ENCODE data around the gene TLR7. TPM values are rescaled to one million over a fixed set of nuclear protein-coding genes. Genes with fewer than 3 reads are reported as not detected.

TLR7 gene
- total and polyA plus RNA-seq, 3 donors from 2014 or later, result 0.08 to 1.3 (median 0.31) TPM

DNA sequence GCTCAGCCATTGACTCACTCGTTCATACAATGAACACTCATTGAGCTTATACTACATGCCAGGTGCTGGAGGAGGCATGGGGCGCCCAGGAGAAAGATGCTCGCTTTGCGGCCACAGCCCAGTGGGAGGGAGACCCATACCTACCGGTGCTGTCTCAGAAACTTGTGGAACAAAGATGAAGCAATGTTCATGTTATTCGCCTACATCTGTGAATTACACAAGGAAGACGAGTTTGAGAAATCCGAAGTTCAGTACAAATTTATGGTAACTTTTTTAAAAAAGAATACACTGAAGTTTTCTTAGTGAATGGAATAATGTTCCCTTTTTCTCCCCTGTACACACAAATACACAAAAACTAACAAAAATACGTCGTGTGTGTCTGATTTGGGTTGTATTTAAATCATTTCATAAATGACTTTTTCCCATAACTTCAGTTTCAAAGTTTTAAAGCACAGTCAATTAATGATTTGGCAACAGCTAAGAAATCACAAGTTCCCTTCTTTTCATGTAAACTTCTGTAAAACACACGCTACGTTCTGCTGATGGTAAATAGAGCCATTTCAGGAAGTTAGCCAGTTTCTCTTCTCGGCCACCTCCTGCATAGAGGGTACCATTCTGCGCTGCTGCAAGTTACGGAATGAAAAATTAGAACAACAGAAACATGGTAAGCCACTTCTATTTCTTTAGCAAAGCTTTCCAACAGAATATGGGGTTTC is 39.3 kb downstream of the TLR7 start, which contains the start of gene TLR8:
TLR8 (plus strand) TSS at position 575 of the 716 bp plus-strand sequence; CDS start at position 662, 87 bp downstream.
- TF ChIP-seq, protein P1, sequence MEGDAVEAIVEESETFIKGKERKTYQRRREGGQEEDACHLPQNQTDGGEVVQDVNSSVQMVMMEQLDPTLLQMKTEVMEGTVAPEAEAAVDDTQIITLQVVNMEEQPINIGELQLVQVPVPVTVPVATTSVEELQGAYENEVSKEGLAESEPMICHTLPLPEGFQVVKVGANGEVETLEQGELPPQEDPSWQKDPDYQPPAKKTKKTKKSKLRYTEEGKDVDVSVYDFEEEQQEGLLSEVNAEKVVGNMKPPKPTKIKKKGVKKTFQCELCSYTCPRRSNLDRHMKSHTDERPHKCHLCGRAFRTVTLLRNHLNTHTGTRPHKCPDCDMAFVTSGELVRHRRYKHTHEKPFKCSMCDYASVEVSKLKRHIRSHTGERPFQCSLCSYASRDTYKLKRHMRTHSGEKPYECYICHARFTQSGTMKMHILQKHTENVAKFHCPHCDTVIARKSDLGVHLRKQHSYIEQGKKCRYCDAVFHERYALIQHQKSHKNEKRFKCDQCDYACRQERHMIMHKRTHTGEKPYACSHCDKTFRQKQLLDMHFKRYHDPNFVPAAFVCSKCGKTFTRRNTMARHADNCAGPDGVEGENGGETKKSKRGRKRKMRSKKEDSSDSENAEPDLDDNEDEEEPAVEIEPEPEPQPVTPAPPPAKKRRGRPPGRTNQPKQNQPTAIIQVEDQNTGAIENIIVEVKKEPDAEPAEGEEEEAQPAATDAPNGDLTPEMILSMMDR (IDR thresholded peaks at IDR 0.05), result no peak
- TF ChIP-seq POLR2A (IDR thresholded peaks at IDR 0.05), result no peak
- no peak for DNase-seq
- H3K9me3 ChIP-seq, result no peaks in the 10 kb centered on the region
- H3K4me1 ChIP-seq, result no peaks in the 10 kb centered on the region
- intact Hi-C loops (cut with DNase I; ENCODE audit: low total_unique reads), result no loop called here
- no peak within 1 kb of the TSS for H3K27ac ChIP-seq
- no peak within 1 kb of the TSS for H3K4me3 ChIP-seq
- H3K27me3 ChIP-seq, result no peaks in the 10 kb centered on the region
- 80 to 92% methylated on average over 14 to 15 of the region's 15 CpGs for WGBS, 2 donors
- H3K36me3 ChIP-seq (ENCODE audit: low read depth, missing control alignments), result no peaks in the 10 kb centered on the region

DNA sequence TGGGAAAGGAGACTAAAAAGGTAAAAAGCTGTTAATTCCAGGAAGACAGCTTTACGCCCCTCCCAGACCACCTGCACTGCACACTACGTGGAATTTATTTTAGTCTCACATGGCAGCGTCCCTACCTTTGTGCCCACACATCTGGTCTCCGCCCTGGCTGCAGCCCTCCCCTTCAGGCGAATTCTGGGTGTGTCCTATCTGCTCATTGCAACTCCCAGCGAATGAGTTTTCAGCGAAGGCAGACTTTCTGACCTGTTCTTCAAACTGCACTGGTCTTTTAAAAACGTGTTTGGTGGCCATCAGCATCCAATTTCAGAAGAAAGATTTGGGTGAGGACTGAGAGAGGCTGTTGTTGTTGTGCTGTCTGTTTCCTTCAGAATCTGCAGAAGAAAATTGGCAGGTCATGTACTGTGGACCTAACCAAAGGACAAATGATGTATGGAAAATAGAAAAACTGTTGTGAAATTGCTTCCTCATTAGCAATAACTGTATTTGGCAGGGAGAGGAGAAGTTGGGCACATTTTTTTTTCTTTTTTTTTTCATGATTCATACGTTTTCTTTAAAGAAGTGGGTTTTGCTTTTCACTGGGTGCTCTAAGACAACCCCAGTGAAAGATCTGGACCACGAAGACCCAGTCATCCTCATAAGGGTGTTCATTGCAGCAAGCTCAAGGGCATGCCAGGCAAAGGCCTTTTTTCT is 43.7 kb downstream of the TLR7 start:
- no peak for DNase-seq
- no peaks in the 10 kb centered on the region for H3K36me3 ChIP-seq (ENCODE audit: low read depth, missing control alignments)
- TF ChIP-seq, protein P1 (IDR thresholded peaks at IDR 0.05), result no peak
- TF ChIP-seq POLR2A (IDR thresholded peaks at IDR 0.05), result no peak
- H3K9me3 ChIP-seq, result no peaks in the 10 kb centered on the region
- H3K27me3 ChIP-seq, result no peaks in the 10 kb centered on the region
- no peak overlapping the region for H3K4me3 ChIP-seq
- WGBS, 2 donors, result 79 to 84% methylated on average over 10 of the region's 10 CpGs
- H3K4me1 ChIP-seq, result no peaks in the 10 kb centered on the region
- no peak overlapping the region for H3K27ac ChIP-seq
- intact Hi-C loops (cut with DNase I; ENCODE audit: low total_unique reads), result no loop called here

DNA sequence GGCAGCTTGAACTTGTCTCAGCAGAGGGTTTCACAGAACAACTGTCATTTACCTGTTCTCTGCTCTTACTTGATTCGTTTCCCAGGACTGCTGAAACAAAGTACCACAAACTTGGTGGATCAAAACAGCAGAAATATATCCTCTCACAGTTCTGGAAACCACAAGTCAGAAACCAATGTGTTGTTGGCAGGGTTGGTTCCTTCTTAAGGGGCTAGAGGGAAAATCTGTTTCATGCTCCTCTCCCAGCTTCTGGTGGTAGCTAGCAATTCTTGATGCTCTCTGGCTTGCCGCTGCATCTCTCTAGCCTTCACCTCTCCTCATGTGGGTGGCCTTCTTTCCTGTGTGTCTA is 44.2 kb downstream of the TLR7 start:
- 89 to 91% methylated on average over 2 of the region's 2 CpGs for WGBS, 2 donors
- no peak overlapping the region for H3K4me3 ChIP-seq
- no peak overlapping the region for H3K27ac ChIP-seq
- H3K9me3 ChIP-seq, result no peaks in the 10 kb centered on the region
- no peak for TF ChIP-seq POLR2A (IDR thresholded peaks at IDR 0.05)
- TF ChIP-seq, protein P1 (IDR thresholded peaks at IDR 0.05), result no peak
- DNase-seq, result no peak
- intact Hi-C loops (cut with DNase I; ENCODE audit: low total_unique reads), result no loop called here
- H3K27me3 ChIP-seq, result no peaks in the 10 kb centered on the region
- no peaks in the 10 kb centered on the region for H3K36me3 ChIP-seq (ENCODE audit: low read depth, missing control alignments)
- no peaks in the 10 kb centered on the region for H3K4me1 ChIP-seq

DNA sequence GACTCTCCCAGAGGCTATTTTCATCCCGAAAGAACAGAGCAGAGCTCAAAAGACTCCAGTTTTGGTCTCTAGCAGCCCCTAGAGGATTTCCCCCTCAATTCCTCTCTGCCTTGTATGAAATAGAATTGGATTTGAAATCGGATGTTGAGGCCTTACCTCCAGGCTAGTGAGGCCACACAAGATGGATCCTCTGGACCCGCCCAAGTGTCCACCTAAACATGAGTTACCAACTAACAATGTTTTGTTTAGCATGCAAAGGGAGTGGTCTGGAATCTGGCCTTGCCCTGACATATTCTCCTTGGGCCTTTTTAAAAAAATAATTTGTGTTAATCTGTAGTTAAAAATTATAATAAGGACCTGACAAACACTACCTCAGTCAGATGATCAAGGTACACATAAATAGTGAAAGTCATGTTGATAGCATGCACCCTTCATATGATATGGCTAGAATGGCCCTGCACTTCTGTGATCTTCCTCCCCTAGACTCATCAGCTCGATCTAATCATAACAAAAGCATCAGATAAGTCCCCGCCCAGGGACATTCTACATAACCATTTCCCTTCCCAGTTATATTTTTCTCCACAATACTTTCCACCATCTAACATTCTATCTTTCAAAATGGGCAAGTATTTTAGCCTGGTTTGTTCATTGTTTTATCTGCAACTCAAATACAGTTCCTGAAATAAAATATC is 46.1 kb downstream of the TLR7 start:
- whole genome bisulfite sequencing, 2 donors, result 67 to 79% methylated on average over 5 of the region's 5 CpGs
- Histone ChIP-seq H3K36me3 (ENCODE audit: low read depth, missing control alignments) (no peaks in the 10 kb centered on the region), H3K27me3 (no peaks in the 10 kb centered on the region), H3K27ac (no peak overlapping the region), H3K9me3 (no peaks in the 10 kb centered on the region), H3K4me1 (no peaks in the 10 kb centered on the region), H3K4me3 (no peak overlapping the region)
- DNase-seq, result no peak
- intact Hi-C loops (cut with DNase I; ENCODE audit: low total_unique reads), result no loop called here
- TF ChIP-seq POLR2A (IDR thresholded peaks at IDR 0.05), result no peak
- TF ChIP-seq, protein P1 (IDR thresholded peaks at IDR 0.05), result no peak
